Epithelial cell of prostate (primary cell): ENCODE data around the gene OR4C16.

Experiments used
- DNase-seq: peaks from one replicate; pipeline ENCODE4 v3.0.0-alpha.2; 2011; ENCODE audit warnings: low read depth, low spot score
- H3K27ac ChIP-seq: fragments of 450-650 bp; 2 replicates; pipeline ENCODE4 v1.5.1; 2017; ENCODE audit warnings: mild to moderate bottlenecking

The OR4C16 gene

GRCh38 chr11:55571828-55572227 lies at the start of gene OR4C16:
Gene OR4C16, plus strand, starts transcription at chr11:55572128. Its CDS starts 0 bp downstream, at chr11:55572128.
- no peak for DNase-seq
- no peak within 1 kb of the TSS for H3K27ac ChIP-seq

- H3K27ac ChIP-seq: no peak within 1 kb of the TSS
- DNase-seq: no peak
Observed at GRCh38 chr11:55554169-55554568, 17.8 kb upstream of the OR4C16 start, which contains the start of gene OR4C15. Gene OR4C15, plus strand, starts transcription at chr11:55554469. Its CDS starts 0 bp downstream, at chr11:55554469.

- no peak for DNase-seq
- no peak overlapping the region for H3K27ac ChIP-seq
Observed at GRCh38 chr11:55572548-55572947, 620 bp downstream of the OR4C16 start.

- DNase-seq: no peak
- no peak within 1 kb of the TSS for H3K27ac ChIP-seq
Observed at GRCh38 chr11:55607545-55607944, 35.6 kb downstream of the OR4C16 start, which contains the start of gene OR4C11. Gene OR4C11, minus strand, starts transcription at chr11:55607645. Its CDS starts 3,272 bp downstream, at chr11:55604373.
